NCI-H2227 (cell line): Measurements from ENCODE around the gene ARL11.

ENCODE experiments used
- DNase-seq: peaks from one replicate; lab custom pipeline; 2025; ENCODE audit not compliant: unreplicated experiment; lab: John Stamatoyannopoulos, UW

Gene ARL11

DNA sequence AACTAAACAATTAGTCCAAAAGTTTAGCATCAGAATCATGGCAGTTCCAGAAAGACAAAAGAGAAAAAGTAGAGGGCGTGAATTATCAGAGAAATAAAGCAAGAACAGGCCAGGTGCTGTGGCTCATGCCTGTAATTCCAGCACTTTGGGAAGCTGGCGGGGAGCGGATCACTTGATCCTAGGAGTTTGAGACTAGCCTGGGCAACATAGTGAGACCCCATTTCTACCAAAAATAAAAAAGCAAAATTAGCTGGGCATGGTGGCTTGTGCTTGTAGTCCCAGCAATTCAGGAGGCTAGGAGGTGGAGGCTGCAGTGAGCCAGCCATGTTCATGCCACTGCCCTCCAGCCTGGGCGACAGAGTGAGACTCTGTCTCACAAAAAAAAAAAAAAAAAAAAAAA is 18.4 kb downstream of the ARL11 start:
- DNase-seq, result no peak

DNA sequence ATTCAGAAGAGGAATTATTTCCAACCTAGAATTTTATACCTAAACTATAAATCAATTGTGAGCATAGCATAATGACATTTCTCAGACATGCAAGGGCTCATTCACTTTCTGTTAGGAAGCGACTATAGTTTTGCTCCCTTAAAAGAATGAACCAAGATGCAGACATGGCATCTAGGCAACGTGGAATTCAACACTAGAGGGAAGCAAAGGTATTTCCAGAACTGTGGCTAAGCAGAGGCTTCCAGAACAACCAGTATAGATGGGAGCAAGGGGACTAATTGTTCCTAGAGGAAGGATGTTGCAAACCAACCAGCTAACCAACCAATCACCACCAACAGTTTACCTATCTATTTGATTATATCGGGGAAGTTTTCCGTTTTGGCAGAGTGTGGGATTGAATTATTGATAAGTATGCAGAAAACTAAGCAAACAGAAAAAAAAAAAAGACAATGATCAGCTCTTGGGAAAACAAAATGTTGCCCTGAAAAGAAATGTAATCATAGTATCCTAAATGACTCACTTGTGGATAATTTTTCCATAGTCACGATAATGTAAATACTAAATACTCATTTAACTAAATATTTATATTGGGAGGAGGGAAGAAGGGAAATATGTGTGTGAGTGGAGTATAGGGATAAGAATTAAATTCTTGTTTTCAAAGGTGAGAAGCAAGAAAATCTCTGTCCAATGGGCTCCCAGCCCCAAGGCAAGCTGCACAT is 21.1 kb downstream of the ARL11 start:
- no peak for DNase-seq

GRCh38 chr13:49649963-49650312 is 21.6 kb downstream of the ARL11 start:
- no peak for DNase-seq

GRCh38 chr13:49651570-49652354 is 23.5 kb downstream of the ARL11 start:
- no peak for DNase-seq

DNA sequence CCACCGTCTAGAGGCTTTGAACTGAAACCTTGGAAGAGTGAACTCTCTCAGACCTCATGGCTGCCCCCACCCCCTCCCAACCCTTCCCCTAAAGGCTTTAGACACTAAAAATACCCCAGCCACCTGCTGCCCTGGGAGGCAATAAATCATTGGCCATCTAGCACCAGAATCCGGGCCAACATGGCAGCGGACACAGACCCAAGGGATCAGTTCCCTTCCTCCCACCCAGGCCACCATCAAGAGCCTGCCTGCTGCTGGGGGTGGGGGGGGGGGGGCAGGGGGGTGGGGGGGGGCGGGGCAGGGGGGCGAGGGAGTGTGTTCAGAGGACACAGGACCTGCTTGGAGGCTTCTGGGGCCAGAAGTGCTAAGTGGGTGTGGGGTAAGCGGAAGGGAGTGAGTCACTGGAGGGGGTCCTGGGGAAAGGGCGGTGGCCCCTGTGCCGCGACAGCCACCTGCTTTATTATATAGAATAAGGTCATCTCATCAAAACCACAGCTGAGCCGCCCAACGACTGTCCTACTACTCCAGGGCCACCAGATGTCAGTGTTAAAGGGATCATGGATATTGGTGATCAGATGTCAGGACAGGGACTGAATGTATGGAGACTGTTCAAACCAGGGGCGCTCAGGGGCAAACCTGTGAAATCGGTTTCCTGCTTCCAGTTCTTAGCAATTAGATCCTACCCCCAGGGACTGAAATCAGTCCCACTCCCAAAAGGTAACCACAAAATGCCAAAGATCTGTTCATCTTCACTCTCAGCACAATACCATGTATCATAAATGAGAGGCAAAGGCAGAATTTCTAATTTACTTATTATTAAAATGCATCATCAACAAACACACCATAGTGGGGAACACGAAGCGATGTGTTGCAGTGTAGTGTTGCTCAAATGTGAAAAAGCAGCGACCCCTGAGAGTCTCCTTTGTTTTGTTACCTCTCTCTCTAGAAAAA is 24.3 kb downstream of the ARL11 start:
- DNase-seq, result peak; percentile 56

DNA sequence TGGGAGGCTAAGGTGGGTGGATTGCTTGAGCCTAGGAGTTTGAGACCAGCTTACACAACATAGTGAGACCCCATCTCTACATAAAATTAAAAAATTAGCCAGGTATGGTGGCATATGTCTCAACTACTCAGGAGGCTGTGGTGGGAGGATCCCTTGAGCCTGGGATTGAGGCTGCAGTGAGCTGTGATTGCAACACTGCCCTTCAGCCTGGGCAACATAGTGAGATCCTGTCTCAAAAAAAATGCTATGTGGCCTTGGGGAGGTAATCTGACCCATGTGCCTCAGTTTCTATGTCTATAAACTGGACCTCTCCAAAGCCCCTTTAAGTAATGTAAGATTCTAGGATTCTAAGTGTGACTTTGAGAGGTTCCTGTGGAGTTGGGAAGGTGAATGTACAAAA is 25.2 kb downstream of the ARL11 start:
- no peak for DNase-seq

DNA sequence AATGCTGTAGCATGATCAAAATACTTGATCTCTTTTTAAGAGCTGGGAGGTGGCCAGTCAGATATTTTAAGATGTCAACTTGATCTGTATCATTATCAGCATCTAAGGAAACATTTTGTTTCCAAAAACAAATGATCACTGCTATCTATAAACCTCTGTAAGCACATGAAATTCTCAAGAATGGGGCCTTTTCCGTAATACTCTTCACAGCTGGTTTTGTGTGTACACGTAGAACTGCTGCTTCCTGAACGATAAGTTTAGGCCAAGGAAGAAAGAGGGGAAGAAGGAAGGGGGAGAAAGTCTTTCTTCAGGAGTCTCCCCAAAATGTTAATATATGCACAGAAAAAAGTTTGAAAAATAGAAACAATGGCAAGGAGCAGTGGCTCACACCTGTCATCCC is 25.7 kb downstream of the ARL11 start:
- no peak for DNase-seq

DNA sequence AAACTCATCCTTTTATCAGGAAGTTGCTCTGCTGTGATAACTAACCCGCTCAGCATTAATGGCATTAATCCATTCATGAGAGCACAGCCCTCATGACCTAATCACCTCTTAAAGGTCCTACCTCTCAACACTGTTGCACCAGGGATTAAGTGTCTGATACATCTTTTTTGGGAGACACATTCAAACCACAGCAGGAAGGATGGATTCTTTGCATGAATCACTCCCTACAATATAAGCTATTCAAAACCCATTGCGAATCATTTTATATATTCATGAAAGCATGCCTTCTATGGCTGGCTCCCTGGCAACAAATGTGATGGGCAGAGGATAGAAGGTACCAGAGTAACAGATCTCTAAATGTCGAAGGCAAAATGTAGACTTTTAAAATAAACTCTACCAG is 27.6 kb downstream of the ARL11 start:
- no peak for DNase-seq

GRCh38 chr13:49657241-49657641 is 28.9 kb downstream of the ARL11 start:
- DNase-seq, result no peak

- DNase-seq, result no peak
Measured at GRCh38 chr13:49664606-49665005, 36.3 kb downstream of the ARL11 start.

DNA sequence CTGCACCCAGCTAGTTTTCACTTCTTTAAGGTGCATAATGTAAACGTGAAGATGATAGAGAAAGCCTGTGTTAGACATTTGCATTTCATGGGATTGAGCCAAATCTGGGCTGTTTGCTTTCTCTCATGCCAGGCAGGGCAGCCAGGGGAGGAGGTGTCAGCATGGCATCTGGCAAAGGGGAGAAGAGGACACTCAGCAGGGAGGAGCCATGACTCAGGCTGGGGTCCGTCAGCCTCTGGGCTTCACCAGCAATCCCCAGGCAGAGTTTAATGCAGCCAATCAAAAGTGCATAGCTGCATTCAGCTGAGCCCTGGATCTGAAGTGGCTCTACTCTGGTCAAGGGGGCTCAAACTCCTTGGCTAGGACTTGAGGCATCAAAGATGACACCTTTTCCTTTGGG is 39.5 kb downstream of the ARL11 start:
- no peak for DNase-seq

- peak; percentile 47 for DNase-seq
Measured at GRCh38 chr13:49669735-49670309, 41.5 kb downstream of the ARL11 start.

DNA sequence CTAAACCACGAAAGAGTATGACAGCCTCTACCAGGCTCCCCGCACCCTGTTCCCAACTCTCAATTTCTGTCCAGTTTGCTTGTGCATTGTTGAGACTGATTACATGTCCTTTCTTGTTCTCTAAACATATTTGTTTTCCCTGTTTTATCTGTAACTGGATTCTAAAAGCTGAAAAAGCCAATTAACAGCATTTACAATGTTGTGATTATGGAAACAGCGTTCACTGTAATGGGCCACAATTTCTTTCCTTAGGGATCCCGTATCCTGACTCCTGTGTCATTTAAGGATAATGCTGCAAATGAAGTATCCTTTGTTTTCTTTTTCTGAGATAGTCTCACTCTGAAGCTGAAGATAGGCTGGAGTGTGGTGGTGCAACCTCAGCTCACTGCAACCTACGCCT is 42.5 kb downstream of the ARL11 start:
- DNase-seq, result no peak

- DNase-seq, result no peak
Measured at GRCh38 chr13:49676581-49677298, 48.4 kb downstream of the ARL11 start.

DNA sequence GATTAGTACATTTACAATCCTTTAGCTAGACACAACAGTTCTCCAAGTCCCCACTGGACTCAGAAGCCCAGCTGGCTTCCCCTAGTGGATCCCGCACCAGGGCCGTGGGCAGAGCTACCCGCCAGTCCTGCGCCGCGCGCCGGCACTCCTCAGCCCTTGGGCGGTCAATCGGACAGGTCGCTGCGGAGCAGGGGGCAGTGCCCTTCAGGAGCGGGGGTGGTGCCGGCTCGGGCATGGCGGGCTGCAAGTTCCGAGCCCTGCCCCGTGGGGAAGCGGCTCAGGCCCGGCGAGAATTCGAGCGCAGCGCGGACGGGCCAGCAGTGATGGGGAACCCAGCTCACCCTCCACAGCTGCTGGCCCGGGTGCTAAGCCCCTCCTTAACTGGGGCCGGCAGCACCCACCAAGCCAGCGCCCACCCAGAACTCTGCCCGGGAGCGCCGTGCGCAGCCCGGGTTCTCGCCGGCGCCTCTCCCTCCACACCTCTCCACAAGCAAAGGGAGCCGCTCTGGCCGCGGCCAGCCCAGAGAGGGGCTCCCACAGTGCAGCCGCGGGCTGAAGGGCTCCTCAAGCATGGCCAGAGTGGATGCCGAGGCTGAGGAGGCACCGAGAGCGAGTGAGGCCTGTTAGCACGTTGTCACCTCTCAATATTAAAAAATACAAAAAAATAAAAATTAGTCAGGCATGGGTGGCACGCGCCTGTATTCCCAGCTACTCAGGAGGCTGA is 50.0 kb downstream of the ARL11 start:
- no peak for DNase-seq

DNA sequence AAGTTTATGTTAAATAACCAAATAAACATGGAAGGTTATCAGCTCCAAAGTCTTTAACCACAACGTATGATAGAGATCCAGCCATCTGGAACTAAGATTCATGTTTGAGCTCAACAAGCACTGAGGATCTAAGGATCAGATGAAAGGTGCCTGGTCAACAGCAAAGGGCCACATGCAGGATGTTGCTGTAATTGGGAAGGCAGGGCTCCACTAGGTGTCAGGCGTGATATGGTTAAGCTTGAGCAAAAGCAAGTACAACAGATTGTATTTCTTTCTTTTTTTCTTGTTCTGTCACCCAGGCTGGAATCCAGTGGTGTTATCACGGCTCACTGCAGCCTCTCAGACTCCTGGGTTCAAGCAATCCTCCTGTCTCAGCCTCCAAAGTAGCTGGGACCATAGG is 50.9 kb downstream of the ARL11 start:
- no peak for DNase-seq

DNA sequence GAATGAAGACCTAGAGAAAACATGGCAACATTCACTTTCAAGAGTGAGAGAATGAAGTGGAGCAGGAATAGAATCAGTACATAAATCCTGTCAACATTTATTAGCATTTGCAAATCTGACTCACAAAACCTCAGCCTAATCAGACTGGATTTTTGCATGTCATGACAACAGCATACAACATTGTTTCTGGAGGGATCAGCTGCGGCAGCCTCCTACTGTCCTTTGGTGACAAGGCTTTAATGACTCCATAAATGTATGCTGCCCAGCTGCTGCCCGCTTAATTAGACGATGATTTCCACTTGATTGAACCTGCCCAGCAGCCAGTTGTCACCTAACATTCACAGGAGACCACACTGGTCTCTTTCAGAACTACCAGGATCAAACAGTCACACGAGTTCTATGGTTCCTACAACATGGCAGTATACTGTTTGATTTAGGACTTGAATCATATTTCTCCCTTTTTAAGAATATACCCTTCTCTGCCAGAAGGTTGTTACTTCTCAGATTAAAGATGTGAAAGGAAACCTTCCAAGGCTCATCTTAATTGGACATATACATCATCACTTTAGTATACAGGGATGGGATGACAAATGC is 53.6 kb downstream of the ARL11 start:
- DNase-seq, result peak; percentile 11
